ENCODE data around the gene KBTBD3.

DNA sequence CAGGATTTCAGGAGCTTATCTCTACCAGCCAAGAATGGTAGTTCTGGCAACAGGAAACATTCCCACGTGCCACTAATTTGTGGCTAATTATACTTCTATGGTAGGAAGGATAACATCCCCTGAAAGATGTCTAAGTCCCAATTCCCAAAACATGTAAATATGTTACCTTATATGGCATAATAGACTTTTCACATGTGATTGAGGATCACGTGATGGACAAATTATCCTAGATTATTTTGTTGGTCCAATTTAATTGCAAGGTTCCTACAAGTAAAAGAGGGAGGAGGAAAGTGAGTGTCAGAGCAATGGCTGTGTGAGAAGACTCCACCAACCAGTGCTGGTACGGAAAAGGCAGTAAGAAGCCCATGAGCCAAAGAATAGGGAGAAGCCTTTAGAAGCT lies 45.2 kb downstream of the KBTBD3 start:
- TF ChIP-seq, protein P1, sequence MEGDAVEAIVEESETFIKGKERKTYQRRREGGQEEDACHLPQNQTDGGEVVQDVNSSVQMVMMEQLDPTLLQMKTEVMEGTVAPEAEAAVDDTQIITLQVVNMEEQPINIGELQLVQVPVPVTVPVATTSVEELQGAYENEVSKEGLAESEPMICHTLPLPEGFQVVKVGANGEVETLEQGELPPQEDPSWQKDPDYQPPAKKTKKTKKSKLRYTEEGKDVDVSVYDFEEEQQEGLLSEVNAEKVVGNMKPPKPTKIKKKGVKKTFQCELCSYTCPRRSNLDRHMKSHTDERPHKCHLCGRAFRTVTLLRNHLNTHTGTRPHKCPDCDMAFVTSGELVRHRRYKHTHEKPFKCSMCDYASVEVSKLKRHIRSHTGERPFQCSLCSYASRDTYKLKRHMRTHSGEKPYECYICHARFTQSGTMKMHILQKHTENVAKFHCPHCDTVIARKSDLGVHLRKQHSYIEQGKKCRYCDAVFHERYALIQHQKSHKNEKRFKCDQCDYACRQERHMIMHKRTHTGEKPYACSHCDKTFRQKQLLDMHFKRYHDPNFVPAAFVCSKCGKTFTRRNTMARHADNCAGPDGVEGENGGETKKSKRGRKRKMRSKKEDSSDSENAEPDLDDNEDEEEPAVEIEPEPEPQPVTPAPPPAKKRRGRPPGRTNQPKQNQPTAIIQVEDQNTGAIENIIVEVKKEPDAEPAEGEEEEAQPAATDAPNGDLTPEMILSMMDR (IDR thresholded peaks at IDR 0.05; ENCODE audit: poor library complexity): no peak
- TF ChIP-seq EZH2 (IDR thresholded peaks at IDR 0.05; ENCODE audit: borderline replicate concordance): no peak
- no peak for TF ChIP-seq EZH2phosphoT487 (IDR thresholded peaks at IDR 0.05; ENCODE audit: low read depth, severe bottlenecking, unreplicated experiment)
